Stomach (tissue), 9 donors: ENCODE results near the gene DUSP6. TPM values are rescaled to one million over a fixed set of nuclear protein-coding genes. Genes with fewer than 3 reads are reported as not detected.

ENCODE experiments used
- DNase-seq, 2 donors: peaks; one replicate each; pipeline versions ENCODE4 v3.0.0 to v3.0.0-alpha.2; 2013 to 2019
- H3K27ac ChIP-seq, 5 donors: fragments of 200-600 bp in 4 of 5; sonication (generic) in 4 of 5; one replicate each; pipeline ENCODE4 v1.5.1; 2013 to 2019; ENCODE audit warnings: mild to moderate bottlenecking in 1 of 5, moderate library complexity in 1 of 5
- H3K27me3 ChIP-seq, 3 donors: fragments of 200-600 bp; sonication (generic); one replicate each; pipeline ENCODE4 v1.5.1; 2017 to 2019; ENCODE audit warnings: mixed run types in 1 of 3
- H3K36me3 ChIP-seq, 4 donors: fragments of 200-600 bp; sonication (generic); 1 replicate in 3 of 4; 2 replicates in 1 of 4; pipeline ENCODE4 v1.5.1; 2016 to 2019
- H3K4me1 ChIP-seq, 4 donors: fragments of 200-600 bp; sonication (generic); one replicate each; pipeline ENCODE4 v1.5.1; 2016 to 2019
- H3K4me3 ChIP-seq, 4 donors: fragments of 200-600 bp; sonication (generic) in 3 of 4; one replicate each; pipeline ENCODE4 v1.5.1; 2016 to 2019; ENCODE audit warnings: mild to moderate bottlenecking in 1 of 4
- H3K9me3 ChIP-seq, 4 donors: fragments of 200-600 bp; sonication (generic); one replicate each; pipeline ENCODE4 v1.5.1; 2016 to 2019
- CTCF ChIP-seq, 7 experiments: fragments of 450-650 bp in 4 of 7; fragments of 200-600 bp in 3 of 7; sonication (generic) in 3 of 7; IDR thresholded peaks; one replicate each; pipeline ENCODE4 v1.5.1; 2016 to 2019; ENCODE audit warnings: antibody characterized with exemption in 7 of 7, control low read depth in 2 of 7, mild to moderate bottlenecking in 1 of 7
- EP300 ChIP-seq: sonication (generic); formaldehyde crosslinking; IDR thresholded peaks from one replicate; pipeline ENCODE4 v1.6.1; 2017; ENCODE audit warnings: antibody characterized with exemption
- POLR2A ChIP-seq, 4 donors: fragments of 450-650 bp; IDR thresholded peaks; one replicate each; pipeline ENCODE4 v1.6.1; 2016; ENCODE audit warnings: antibody characterized with exemption in 4 of 4, control low read depth in 2 of 4, mild to moderate bottlenecking in 1 of 4, moderate library complexity in 1 of 4
- POLR2AphosphoS5 ChIP-seq, 3 donors: sonication (generic); formaldehyde crosslinking; IDR thresholded peaks; one replicate each; pipeline ENCODE4 v1.6.1; 2016; ENCODE audit warnings: antibody characterized with exemption in 3 of 3
- WGBS, 5 donors: extraction: QIAGEN DNeasy Blood & Tissue Kit in 3 of 5; methylation state at CpG; one replicate each; pipeline versions ENCODE4 v1.1.5 to v1.1.7; 2013 to 2018; 5-methylcytosine and 5-hydroxymethylcytosine counted together
- intact Hi-C: fragments of 100-400 bp; cut with DNase I; formaldehyde crosslinking; loops from one replicate; pipeline ENCODE4 v1.15.1; 2023; ENCODE audit warnings: low total_unique reads
- polyA plus RNA-seq, 3 donors: library from polyadenylated mRNA; stranded (reverse); fragments of 200-250 nt; gene quantifications; one replicate each; pipeline ENCODE4 v1.2.3, GENCODE V29; 2013
- total RNA-seq, 5 donors: library from RNA; depleted of rRNA; stranded (reverse); fragments of >200 nt; gene quantifications; one replicate each; pipeline versions ENCODE4 v1.1.0 to v1.2.3, GENCODE V29; 2014 to 2016
- donor health status: healthy with polysubstance abuse.
- donor health status: Bipolar disorder and iron deficiency.
- donor health status: healthy.

DUSP6 gene
- total and polyA plus RNA-seq, 8 donors: 11.3 to 105 (median 27.6) TPM

GRCh38 chr12:89316705-89317139, 35.6 kb downstream of the DUSP6 start:
- no peaks in the 10 kb centered on the region for H3K27me3 ChIP-seq
- no peak overlapping the region for H3K27ac ChIP-seq
- no peaks in the 10 kb centered on the region for H3K9me3 ChIP-seq
- WGBS, 5 donors: 43 to 68% (median 50%) methylated on average over 4 of the region's 4 CpGs
- intact Hi-C loops: no loop called here
- TF ChIP-seq CTCF (IDR thresholded peaks at IDR 0.05) (no peak), POLR2AphosphoS5 (IDR thresholded peaks at IDR 0.05) (no peak), POLR2A (IDR thresholded peaks at IDR 0.05) (no peak), EP300 (no peak)
- no peaks in the 10 kb centered on the region for H3K4me1 ChIP-seq
- H3K4me3 ChIP-seq: no peak overlapping the region
- H3K36me3 ChIP-seq: no peaks in the 10 kb centered on the region
- no peak for DNase-seq

GRCh38 chr12:89314060-89314761, 38.1 kb downstream of the DUSP6 start:
- TF ChIP-seq POLR2AphosphoS5 (IDR thresholded peaks at IDR 0.05) (no peak), CTCF (IDR thresholded peaks at IDR 0.05) (no peak), POLR2A (IDR thresholded peaks at IDR 0.05) (no peak), EP300 (no peak)
- intact Hi-C loops: no loop called here
- Histone ChIP-seq H3K9me3 (no peaks in the 10 kb centered on the region), H3K27me3 (no peaks in the 10 kb centered on the region), H3K36me3 (no peaks in the 10 kb centered on the region), H3K4me3 (no peak overlapping the region), H3K27ac (no peak overlapping the region), H3K4me1 (no peaks in the 10 kb centered on the region)
- 87 to 96% (median 91%) methylated on average over 3 of the region's 3 CpGs for WGBS, 5 donors
- DNase-seq: no peak

- no peaks in the 10 kb centered on the region for H3K36me3 ChIP-seq
- TF ChIP-seq POLR2AphosphoS5 (IDR thresholded peaks at IDR 0.05) (no peak), POLR2A (IDR thresholded peaks at IDR 0.05) (no peak), EP300 (no peak), CTCF (IDR thresholded peaks at IDR 0.05) (no peak)
- peaks cover 0 to 11% (median 0%) of the 10 kb centered on the region in 4 donors for H3K4me1 ChIP-seq
- H3K4me3 ChIP-seq: no peak overlapping the region
- H3K27ac ChIP-seq: no peak overlapping the region
- no peaks in the 10 kb centered on the region for H3K27me3 ChIP-seq
- no peaks in the 10 kb centered on the region for H3K9me3 ChIP-seq
- WGBS, 5 donors: 87 to 94% (median 92%) methylated on average over 4 of the region's 4 CpGs
- DNase-seq: no peak
- intact Hi-C loops: no loop called here
Observed at GRCh38 chr12:89311703-89312293, 40.5 kb downstream of the DUSP6 start.

GRCh38 chr12:89309815-89310214, 42.5 kb downstream of the DUSP6 start:
- Histone ChIP-seq H3K27me3 (no peaks in the 10 kb centered on the region), H3K36me3 (no peaks in the 10 kb centered on the region), H3K4me3 (no peak overlapping the region), H3K9me3 (no peaks in the 10 kb centered on the region), H3K4me1 (peaks cover 0 to 15% (median 5%) of the 10 kb centered on the region in 4 donors), H3K27ac (no peak overlapping the region)
- intact Hi-C loops: no loop called here
- WGBS, 5 donors: 66 to 80% (median 77%) methylated on average over 4 of the region's 4 CpGs
- TF ChIP-seq EP300: no peak
- no peak for TF ChIP-seq CTCF (IDR thresholded peaks at IDR 0.05)
- no peak for TF ChIP-seq POLR2AphosphoS5 (IDR thresholded peaks at IDR 0.05)
- TF ChIP-seq POLR2A (IDR thresholded peaks at IDR 0.05): no peak
- no peak for DNase-seq
